K562 (cell line): ENCODE results near the gene WDR27. TPM values are rescaled to one million over a fixed set of nuclear protein-coding genes. Genes with fewer than 3 reads are reported as not detected.

Source experiments
- ATAC-seq: fragments of 200-7000 bp; cut with Tn5 transposase; 3 replicates; pipeline ENCODE4 v1.9.1; 2020; ENCODE audit warnings: moderate library complexity
- BruUV-seq: library from RNA; stranded (reverse); fragments of 400-500 nt; replicated peaks from 2 replicates; lab custom pipeline; 2021; lab: Mats Ljungman, UMichigan
- CTCF ChIA-PET: fragments of 300-600 bp; formaldehyde crosslinking; extraction: SDS; loops from one replicate; lab custom pipeline; 2021; ENCODE audit warnings: low intra/inter-chr PET ratio; lab: Yijun Ruan, JAX
- POLR2A ChIA-PET: fragments of 300-600, 350-650 bp; sonication (Branson Sonifier 250); formaldehyde crosslinking; extraction: SDS; loops from one replicate; lab custom pipeline; 2021; ENCODE audit warnings: antibody characterized with exemption, inconsistent platforms; lab: Yijun Ruan, JAX
- DNase-seq, 4 experiments: peaks; one replicate each; pipeline versions ENCODE4 v3.0.0 to v3.0.0-alpha.2; 2011 to 2018; ENCODE audit warnings: low spot score in 3 of 4, mixed read lengths in 3 of 4; ENCODE audit errors: extremely low read depth in 1 of 4
- FAIRE-seq: peaks from 2 replicates; lab custom pipeline; 2011; peaks lifted over from hg19 to GRCh38; lab: Jason Lieb, UNC
- H2AFZ ChIP-seq: 2 replicates; pipeline ENCODE4 v1.6.0; 2011; ENCODE audit warnings: low read depth, low read length, control low read depth, inconsistent platforms
- H3K27ac ChIP-seq: fragments of 200-600 bp; 3 replicates; pipeline ENCODE4 v1.8.0; 2011; ENCODE audit warnings: low read depth, mild to moderate bottlenecking, control low read depth, inconsistent platforms, low read length, moderate library complexity, mixed read lengths; ENCODE audit errors: extremely low read depth
- H3K27me3 ChIP-seq, 2 experiments: fragments of 300-600 bp in 1 of 2; 2 replicates in 1 of 2; 3 replicates in 1 of 2; pipeline versions ENCODE4 v1.6.0 to v1.8.0; 2011; ENCODE audit warnings: inconsistent platforms in 2 of 2, low read length in 2 of 2, mild to moderate bottlenecking in 1 of 2, mixed read lengths in 1 of 2, moderate library complexity in 1 of 2; ENCODE audit not compliant: control insufficient read depth in 2 of 2, insufficient read depth in 2 of 2
- H3K36me3 ChIP-seq: fragments of 300-600 bp; 3 replicates; pipeline ENCODE4 v1.8.0; 2011; ENCODE audit warnings: mild to moderate bottlenecking, low read length, inconsistent platforms; ENCODE audit not compliant: control insufficient read depth, insufficient read depth
- H3K4me1 ChIP-seq, 2 experiments: fragments of 200-600 bp in 1 of 2; replicated peaks in 1 of 2; 2 replicates in 1 of 2; 3 replicates in 1 of 2; pipeline versions ENCODE4 v1.5.1 to v1.8.0; 2011; ENCODE audit warnings: inconsistent platforms in 2 of 2, low read length in 2 of 2, mild to moderate bottlenecking in 1 of 2, mixed read lengths in 1 of 2, moderate library complexity in 1 of 2; ENCODE audit not compliant: control insufficient read depth in 2 of 2, insufficient read depth in 2 of 2
- H3K4me2 ChIP-seq: 2 replicates; pipeline ENCODE4 v1.6.1; 2011; ENCODE audit warnings: low read length, control low read depth, inconsistent platforms, mixed read lengths; ENCODE audit not compliant: insufficient read depth
- H3K4me3 ChIP-seq: fragments of 200-600 bp; sonication (generic), shearing (Covaris generic); 2 replicates; pipeline ENCODE4 v1.5.1; 2016; ENCODE audit warnings: control low read depth, inconsistent platforms
- H3K79me2 ChIP-seq: fragments of 200-600 bp; 3 replicates; pipeline ENCODE4 v1.8.0; 2011; ENCODE audit warnings: low read length, inconsistent platforms; ENCODE audit not compliant: control insufficient read depth, insufficient read depth
- H3K9ac ChIP-seq, 2 experiments: 2 replicates each; pipeline versions ENCODE4 v1.6.0 to v1.6.1; 2011; ENCODE audit warnings: low read depth in 2 of 2, low read length in 2 of 2, control low read depth in 1 of 2, inconsistent platforms in 1 of 2, mild to moderate bottlenecking in 1 of 2, mixed read lengths in 1 of 2; ENCODE audit not compliant: insufficient read depth in 1 of 2
- H3K9me1 ChIP-seq: one replicate; pipeline ENCODE4 v1.6.0; 2011; ENCODE audit warnings: inconsistent platforms, mild to moderate bottlenecking, low read length, moderate library complexity; ENCODE audit not compliant: control insufficient read depth, insufficient read depth
- H3K9me3 ChIP-seq: replicated peaks from 2 replicates; pipeline ENCODE4 v1.5.1; 2011; ENCODE audit warnings: low read depth, low read length, inconsistent platforms; ENCODE audit not compliant: control insufficient read depth, insufficient read depth
- H4K20me1 ChIP-seq: replicated peaks from 2 replicates; pipeline ENCODE4 v1.6.1; 2011; ENCODE audit warnings: low read length, inconsistent platforms, mixed read lengths; ENCODE audit not compliant: control insufficient read depth, insufficient read depth
- C11orf30 ChIP-seq: fragments of 450-650 bp; IDR thresholded peaks from 2 replicates; pipeline ENCODE4 v1.6.1; 2016; ENCODE audit warnings: low read depth, mild to moderate bottlenecking
- NBN ChIP-seq: fragments of 450-650 bp; IDR thresholded peaks from 2 replicates; pipeline ENCODE4 v1.6.1; 2016; ENCODE audit warnings: low read depth, mild to moderate bottlenecking
- NR2F6 ChIP-seq: fragments of 450-650 bp; formaldehyde crosslinking; IDR thresholded peaks from 2 replicates; pipeline ENCODE4 v1.4.0; 2020; ENCODE audit warnings: mild to moderate bottlenecking
- POLR2H ChIP-seq: IDR thresholded peaks from 2 replicates; pipeline ENCODE4 v1.6.1; 2016; ENCODE audit warnings: missing genetic modification characterization, low read depth, mild to moderate bottlenecking, control low read depth, missing compliant biosample characterization, moderate library complexity
- RBM22 ChIP-seq: fragments of 200-400 bp; formaldehyde crosslinking; IDR thresholded peaks from 2 replicates; pipeline ENCODE4 v1.6.1; 2018; ENCODE audit warnings: low read length, low read depth; ENCODE audit not compliant: poor library complexity, severe bottlenecking
- RFX1 ChIP-seq: fragments of 450-650 bp; IDR thresholded peaks from 2 replicates; pipeline ENCODE4 v1.6.1; 2016; ENCODE audit warnings: mild to moderate bottlenecking, moderate library complexity
- SFPQ ChIP-seq: fragments of 200-400 bp; formaldehyde crosslinking; IDR thresholded peaks from 2 replicates; pipeline ENCODE4 v1.6.1; 2017; ENCODE audit warnings: mild to moderate bottlenecking, low read depth, low read length, moderate library complexity
- SIX5 ChIP-seq, 2 experiments: IDR thresholded peaks; 2 replicates each; pipeline ENCODE4 v1.6.1; 2011; ENCODE audit warnings: low read length in 2 of 2, borderline replicate concordance in 1 of 2, low read depth in 1 of 2, mild to moderate bottlenecking in 1 of 2, moderate library complexity in 1 of 2; ENCODE audit not compliant: insufficient read depth in 1 of 2
- SOX6 ChIP-seq: fragments of 450-650 bp; IDR thresholded peaks from 2 replicates; pipeline ENCODE4 v1.6.1; 2014; ENCODE audit warnings: mild to moderate bottlenecking
- TFAM ChIP-seq: fragments of 250-450 bp; sonication (Bioruptor Pico); conservative IDR thresholded peaks from 2 replicates; pipeline ENCODE4 v1.5.0; 2021; ENCODE audit warnings: mild to moderate bottlenecking, moderate library complexity
- TSC22D4 ChIP-seq: fragments of 450-650 bp; IDR thresholded peaks from 2 replicates; pipeline ENCODE4 v1.6.1; 2016; ENCODE audit warnings: missing genetic modification characterization, missing biosample characterization, control low read depth
- USF1 ChIP-seq: sonication (generic); formaldehyde crosslinking; IDR thresholded peaks from 2 replicates; pipeline ENCODE4 v1.9.0; 2022; ENCODE audit warnings: mild to moderate bottlenecking, missing genetic modification reagents
- in situ Hi-C: fragments of 300-500 bp; cut with MboI; formaldehyde crosslinking; loops from 4 replicates; pipeline ENCODE4 v1.15.0; 2018; ENCODE audit warnings: inconsistent platforms, mixed read lengths
- intact Hi-C: fragments of 100-400 bp; cut with micrococcal nuclease; formaldehyde crosslinking; loops from 2 replicates; pipeline ENCODE4 v1.14.2; 2022
- polyA plus RNA-seq, 8 experiments: library from polyadenylated mRNA; depleted of rRNA in 4 of 8; stranded (reverse) in 5 of 8; unstranded in 3 of 8; fragments of >200 nt; fragmentation: Nextera tagmentation in 2 of 8; fragmentation: Illumina TruSeq in 1 of 8; extraction: Ambion mirVana in 2 of 8; extraction: Trizol in 1 of 8; gene quantifications; 2 replicates each; pipeline versions ENCODE4 v1.2.1 to v1.2.3, GENCODE V29; 2011 to 2014; ENCODE audit warnings: inconsistent platforms in 1 of 8, missing spikeins in 1 of 8
- total RNA-seq, 7 experiments: library from RNA; depleted of rRNA in 6 of 7; stranded (reverse); fragments of >200 nt in 6 of 7; fragmentation: Illumina TruSeq in 2 of 7; extraction: Trizol in 2 of 7; gene quantifications; 2 replicates each; pipeline versions ENCODE4 v1.2.1 to v1.2.3, GENCODE V29; 2011 to 2021; ENCODE audit warnings: low replicate concordance in 1 of 7

The WDR27 gene
- total and polyA plus RNA-seq, 9 of the 15 experiments (the other 6 are each of a cell fraction or from before 2014, with no cell fraction given): 4.3 to 77.2 (median 22.7) TPM

- in situ Hi-C loops (no loop called here), intact Hi-C loops (no loop called here)
- Histone ChIP-seq H3K9me1 (no peaks in the 10 kb centered on the region), H3K27ac (no peak overlapping the region), H3K4me1 (peaks cover 9 to 15% of the 10 kb centered on the region in 2 experiments; a peak in 4 of 5 replicates), H2AFZ (no peak overlapping the region), H3K79me2 (no peaks in the 10 kb centered on the region), H3K36me3 (no peaks in the 10 kb centered on the region), H3K9ac (no peak overlapping the region), H3K27me3 (no peaks in the 10 kb centered on the region), H4K20me1 (no peaks in the 10 kb centered on the region), H3K4me3 (no peak overlapping the region), H3K4me2 (no peak overlapping the region), H3K9me3 (no peaks in the 10 kb centered on the region)
- TF ChIP-seq NR2F6: no peak
- CTCF ChIA-PET: no interaction called here
- POLR2A ChIA-PET: interaction anchor here (1.5 kb wide), 1 partner anchor 10 kb away, joined by 4 read pairs; no protein-coding TSS in a partner anchor
- FAIRE-seq (no peak), ATAC-seq (no peak), DNase-seq (no peak)
- BruUV-seq: no TSS peak
These were observed 28.1 kb upstream of the WDR27 start for GRCh38 chr6:169729961-169730360.

- H3K4me3 ChIP-seq: no peak overlapping the region
- no peaks in the 10 kb centered on the region for H3K9me1 ChIP-seq
- H3K27me3 ChIP-seq: no peaks in the 10 kb centered on the region
- H3K4me2 ChIP-seq: no peak overlapping the region
- ATAC-seq (no peak), FAIRE-seq (no peak), DNase-seq (no peak)
- H2AFZ ChIP-seq: peak overlapping the region; percentile 0; the same call in 1 of the 2 replicates
- peaks cover 6% of the 10 kb centered on the region for H4K20me1 ChIP-seq
- no peaks in the 10 kb centered on the region for H3K9me3 ChIP-seq
- peaks cover 17% of the 10 kb centered on the region for H3K79me2 ChIP-seq
- CTCF ChIA-PET: no interaction called here
- H3K4me1 ChIP-seq: peaks cover 25 to 26% of the 10 kb centered on the region in 2 experiments
- in situ Hi-C loops (no loop called here), intact Hi-C loops (no loop called here)
- no peak overlapping the region for H3K27ac ChIP-seq
- H3K9ac ChIP-seq: no peak overlapping the region
- no peaks in the 10 kb centered on the region for H3K36me3 ChIP-seq
- POLR2A ChIA-PET: interaction anchor here (0.9 to 2.9 kb wide), 5 partner anchors 8 to 25 kb away, joined by 3 to 22 read pairs (median 5); partner anchors contain the start of genes C6orf120, DYNLT2, ERMARD and WDR27
- no TSS peak for BruUV-seq
- TF ChIP-seq NBN (no peak), TSC22D4 (tag) (no peak), TFAM (CRISPR knock-in tag) (no peak), SFPQ (no peak), SIX5 (IDR thresholded peaks at IDR 0.05; ENCODE audit: borderline replicate concordance in 1 of 2, insufficient read depth in 1 of 2, low read depth in 1 of 2, low read length in 2 of 2) (no peak), SOX6 (no peak), RFX1 (no peak), C11orf30 (no peak), USF1 (no peak), RBM22 (no peak), POLR2H (tag) (no peak)
These were observed 25.1 kb upstream of the WDR27 start for GRCh38 chr6:169726963-169727362.
